CD14-positive monocyte (primary cell): ENCODE data around the gene ECI2. TPM values are rescaled to one million over a fixed set of nuclear protein-coding genes. Genes with fewer than 3 reads are reported as not detected.
A peak's percentile ranks its signal among the peaks of the same experiment; 100 is the strongest.

Experiments used
- DNase-seq, 3 donors: peaks; one replicate each; pipeline ENCODE4 v3.0.0-alpha.2; 2011 to 2022
- H2AFZ ChIP-seq: 2 replicates; pipeline ENCODE4 v1.6.0; 2012; ENCODE audit warnings: mild to moderate bottlenecking, low read depth, low read length, inconsistent platforms; ENCODE audit not compliant: insufficient read depth, poor library complexity, severe bottlenecking
- H3K27ac ChIP-seq, 2 donors: 1 replicate in 1 of 2; 2 replicates in 1 of 2; pipeline ENCODE4 v1.5.1; 2012 to 2013; ENCODE audit warnings: low read length in 2 of 2, control low read depth in 1 of 2, inconsistent platforms in 1 of 2, low read depth in 1 of 2, mild to moderate bottlenecking in 1 of 2
- H3K27me3 ChIP-seq, 2 donors: one replicate each; pipeline versions ENCODE4 v1.6.0 to v1.6.1; 2011 to 2013; ENCODE audit warnings: low read length in 2 of 2; ENCODE audit not compliant: control insufficient read depth in 2 of 2, insufficient read depth in 2 of 2
- H3K36me3 ChIP-seq, 2 donors: replicated peaks in 1 of 2; 1 replicate in 1 of 2; 2 replicates in 1 of 2; pipeline versions ENCODE4 v1.5.1 to v1.6.1; 2012 to 2013; ENCODE audit warnings: low read length in 2 of 2, control low read depth in 1 of 2, inconsistent platforms in 1 of 2, mild to moderate bottlenecking in 1 of 2; ENCODE audit not compliant: insufficient read depth in 2 of 2, control insufficient read depth in 1 of 2
- H3K4me1 ChIP-seq, 2 donors: 1 replicate in 1 of 2; 2 replicates in 1 of 2; pipeline versions ENCODE4 v1.5.1 to v1.6.1; 2012 to 2013; ENCODE audit warnings: low read length in 2 of 2, control low read depth in 1 of 2, inconsistent platforms in 1 of 2, mild to moderate bottlenecking in 1 of 2, moderate library complexity in 1 of 2; ENCODE audit not compliant: insufficient read depth in 2 of 2, control insufficient read depth in 1 of 2
- H3K4me2 ChIP-seq: replicated peaks from 2 replicates; pipeline ENCODE3; 2012; ENCODE audit warnings: low read length, moderate library complexity, mild to moderate bottlenecking; ENCODE audit not compliant: poor library complexity, severe bottlenecking; ENCODE audit errors: extremely low read depth
- H3K4me3 ChIP-seq, 3 experiments: fragments of 200-600 bp in 1 of 3; sonication (generic) in 1 of 3; replicated peaks in 1 of 3; 1 replicate in 2 of 3; 2 replicates in 1 of 3; pipeline ENCODE4 v1.5.1; 2011 to 2013; ENCODE audit warnings: low read length in 3 of 3, mild to moderate bottlenecking in 3 of 3, control low read depth in 2 of 3, low read depth in 2 of 3, inconsistent platforms in 1 of 3, moderate library complexity in 1 of 3
- H3K79me2 ChIP-seq: 2 replicates; pipeline ENCODE4 v1.6.0; 2012; ENCODE audit warnings: mild to moderate bottlenecking, control low read depth, inconsistent platforms, low read length, moderate library complexity; ENCODE audit not compliant: insufficient read depth
- H3K9ac ChIP-seq: 2 replicates; pipeline ENCODE4 v1.6.0; 2017; ENCODE audit warnings: low read length, mild to moderate bottlenecking; ENCODE audit not compliant: insufficient read depth, poor library complexity, severe bottlenecking
- H3K9me3 ChIP-seq, 2 donors: replicated peaks in 1 of 2; 1 replicate in 1 of 2; 2 replicates in 1 of 2; pipeline versions ENCODE4 v1.5.1 to v1.6.1; 2012 to 2013; ENCODE audit warnings: low read length in 2 of 2, control low read depth in 1 of 2; ENCODE audit not compliant: control insufficient read depth in 1 of 2, insufficient read depth in 1 of 2
- H4K20me1 ChIP-seq: 2 replicates; pipeline ENCODE4 v1.6.0; 2012; ENCODE audit warnings: mild to moderate bottlenecking, low read length, control low read depth, moderate library complexity; ENCODE audit not compliant: insufficient read depth
- H3K27ac Mint-ChIP-seq, 7 donors: one replicate each; pipeline ENCODE4 v1.8.0; 2020; ENCODE audit warnings: mild to moderate bottlenecking in 7 of 7, mixed read lengths in 7 of 7, moderate library complexity in 6 of 7, inconsistent platforms in 2 of 7
- H3K27me3 Mint-ChIP-seq, 3 donors: one replicate each; pipeline ENCODE4 v1.8.0; 2021 to 2022; ENCODE audit warnings: low read depth in 3 of 3, mild to moderate bottlenecking in 3 of 3, mixed read lengths in 3 of 3, moderate library complexity in 3 of 3, inconsistent platforms in 1 of 3
- H3K36me3 Mint-ChIP-seq, 2 donors: one replicate each; pipeline ENCODE4 v1.8.0; 2020; ENCODE audit warnings: mixed read lengths in 2 of 2, inconsistent platforms in 1 of 2, mild to moderate bottlenecking in 1 of 2
- H3K4me1 Mint-ChIP-seq: one replicate; pipeline ENCODE4 v1.8.0; 2020; ENCODE audit warnings: mild to moderate bottlenecking, mixed read lengths
- H3K4me3 Mint-ChIP-seq, 2 donors: one replicate each; pipeline ENCODE4 v1.8.0; 2020; ENCODE audit warnings: mild to moderate bottlenecking in 2 of 2, mixed read lengths in 2 of 2, moderate library complexity in 1 of 2
- H3K9me3 Mint-ChIP-seq, 7 donors: one replicate each; pipeline ENCODE4 v1.8.0; 2020 to 2022; ENCODE audit warnings: mixed read lengths in 7 of 7, mild to moderate bottlenecking in 6 of 7, moderate library complexity in 6 of 7, inconsistent platforms in 2 of 7
- CTCF ChIP-seq: fragments of 200-600 bp; IDR thresholded peaks from one replicate; pipeline ENCODE4 v1.8.0; 2022; ENCODE audit warnings: antibody characterized with exemption, mild to moderate bottlenecking
- WGBS: methylation state at CpG from one replicate; pipeline ENCODE4 v1.1.5; 2013; ENCODE audit warnings: missing lambda C conversion rate; ENCODE audit not compliant: insufficient coverage; 5-methylcytosine and 5-hydroxymethylcytosine counted together
- intact Hi-C, 2 donors: fragments of 100-400 bp; cut with micrococcal nuclease; formaldehyde crosslinking; loops; one replicate each; pipeline versions ENCODE4 v1.15.0 to v1.15.1; 2023
- polyA plus RNA-seq, 3 donors: library from polyadenylated mRNA; depleted of rRNA in 1 of 3; unstranded in 2 of 3; stranded (reverse) in 1 of 3; fragments of 300-500 nt in 2 of 3; fragments of >200 nt in 1 of 3; fragmentation: Illumina TruSeq in 2 of 3; gene quantifications; 1 replicate in 2 of 3; 2 replicates in 1 of 3; pipeline ENCODE4 v1.2.3, GENCODE V29; 2012 to 2021

ECI2 gene
- polyA plus RNA-seq, 3 donors, result 9.2 to 45.9 (median 44.5) TPM

- H3K79me2 ChIP-seq, result peaks cover 4% of the 10 kb centered on the region
- Mint-ChIP-seq H3K36me3 (peaks cover 8 to 16% of the 10 kb centered on the region in 2 donors), H3K27me3 (peaks cover 2 to 6% (median 5%) of the 10 kb centered on the region in 3 donors), H3K27ac (peak overlapping the region in 6 of 7 donors; percentile 38 to 86 (median 76)), H3K4me1 (peaks cover 17% of the 10 kb centered on the region), H3K4me3 (peak overlapping the region; percentile 81 to 91), H3K9me3 (peaks cover 0 to 3% (median 0%) of the 10 kb centered on the region in 7 donors)
- TF ChIP-seq CTCF, result no peak
- H3K36me3 ChIP-seq, result peaks cover 0 to under 1% of the 10 kb centered on the region in 2 donors
- H4K20me1 ChIP-seq, result no peaks in the 10 kb centered on the region
- DNase-seq, result peak; percentile 76 to 82 (median 78)
- peak overlapping the region; percentile 49 for H3K9ac ChIP-seq
- peak overlapping the region; percentile 46 to 85 (median 85) for H3K4me3 ChIP-seq
- peaks cover 13 to 21% of the 10 kb centered on the region in 2 donors for H3K4me1 ChIP-seq
- peak overlapping the region; percentile 93 for H3K4me2 ChIP-seq
- H3K27me3 ChIP-seq, result no peaks in the 10 kb centered on the region
- peak overlapping the region; percentile 4 to 60 for H3K27ac ChIP-seq
- under 1% methylated on average over 47 of the region's 64 CpGs for WGBS
- intact Hi-C loops, result loop anchor here (5.0 to 10.0 kb wide), 5 partner anchors 91 to 861 kb away; partner anchors contain the start of gene CDYL (in 1 of the 2)
- H3K9me3 ChIP-seq, result no peaks in the 10 kb centered on the region
- H2AFZ ChIP-seq, result peak overlapping the region; percentile 90
Measured at GRCh38 chr6:4135665-4136353, 434 bp upstream of the ECI2 start.

GRCh38 chr6:4133941-4134838, 1.2 kb downstream of the ECI2 start:
- Mint-ChIP-seq H3K27me3 (peaks cover 2 to 5% (median 4%) of the 10 kb centered on the region in 3 donors), H3K36me3 (peaks cover 20 to 28% of the 10 kb centered on the region in 2 donors), H3K4me3 (peak overlapping the region; percentile 92 to 96), H3K9me3 (peaks cover 0 to 3% (median 0%) of the 10 kb centered on the region in 7 donors), H3K4me1 (peaks cover 17% of the 10 kb centered on the region), H3K27ac (peak overlapping the region in 3 of 7 donors; percentile 2 to 79 (median 63))
- peaks cover 13 to 21% of the 10 kb centered on the region in 2 donors for H3K4me1 ChIP-seq
- TF ChIP-seq CTCF, result no peak
- H3K79me2 ChIP-seq, result peaks cover 4% of the 10 kb centered on the region
- intact Hi-C loops, result loop anchor here (10.0 kb wide), 3 partner anchors 89 to 859 kb away; partner anchors contain the start of gene CDYL (in 1 of the 2)
- no peaks in the 10 kb centered on the region for H4K20me1 ChIP-seq
- peak overlapping the region; percentile 91 for H2AFZ ChIP-seq
- 31% methylated on average over 6 of the region's 13 CpGs for WGBS
- peak overlapping the region; percentile 42 to 87 (median 85) for H3K4me3 ChIP-seq
- H3K27ac ChIP-seq, result peak overlapping the region in 1 of 2 donors; percentile 73
- H3K9me3 ChIP-seq, result no peaks in the 10 kb centered on the region
- no peak for DNase-seq
- peak overlapping the region; percentile 61 for H3K9ac ChIP-seq
- H3K27me3 ChIP-seq, result no peaks in the 10 kb centered on the region
- H3K36me3 ChIP-seq, result peaks cover 15 to 17% of the 10 kb centered on the region in 2 donors
- peak overlapping the region; percentile 91 for H3K4me2 ChIP-seq
